GM12878 (cell line): ENCODE data around the gene GGT6. TPM values are rescaled to one million over a fixed set of nuclear protein-coding genes. Genes with fewer than 3 reads are reported as not detected.

Experiments used
- ATAC-seq: fragments of 200-7000 bp; cut with Tn5 transposase; 3 replicates; pipeline ENCODE4 v1.9.1; 2020; ENCODE audit warnings: mild to moderate bottlenecking, moderate library complexity
- BruUV-seq: library from RNA; stranded (reverse); fragments of 400-500 nt; replicated peaks from 2 replicates; lab custom pipeline; 2021; lab: Mats Ljungman, UMichigan
- CTCF ChIA-PET: fragments of 300-600 bp; sonication (Branson Sonifier 250); formaldehyde crosslinking; extraction: SDS; loops from one replicate; lab custom pipeline; 2021; ENCODE audit warnings: inconsistent platforms; lab: Yijun Ruan, JAX
- POLR2A ChIA-PET: fragments of 350-600 bp; formaldehyde crosslinking; extraction: SDS; loops from one replicate; lab custom pipeline; 2021; ENCODE audit warnings: inconsistent platforms; lab: Charles Lee
- RAD21 ChIA-PET: fragments of 300-600 bp; sonication (Branson Sonifier 250); formaldehyde crosslinking; loops from one replicate; lab custom pipeline; 2023; ENCODE audit warnings: antibody characterized with exemption; ENCODE audit not compliant: unreplicated experiment; lab: Charles Lee
- SMC1A ChIA-PET: fragments of 300-600 bp; sonication (Branson Sonifier 250); formaldehyde crosslinking; loops from one replicate; lab custom pipeline; 2023; ENCODE audit not compliant: unreplicated experiment, uncharacterized antibody; lab: Charles Lee
- DNase-seq: peaks from one replicate; pipeline ENCODE4 v3.0.0-alpha.2; 2011; ENCODE audit warnings: low read depth, low spot score
- FAIRE-seq: peaks from 3 replicates; lab custom pipeline; 2011; peaks lifted over from hg19 to GRCh38; lab: Jason Lieb, UNC
- H2AFZ ChIP-seq: 2 replicates; pipeline ENCODE4 v1.6.0; 2011; ENCODE audit warnings: low read depth, low read length, control low read depth; ENCODE audit not compliant: control insufficient read depth
- H3K27ac ChIP-seq: 2 replicates; pipeline ENCODE4 v1.5.1; 2011; ENCODE audit warnings: control low read depth; ENCODE audit not compliant: control insufficient read depth, insufficient read depth
- H3K27me3 ChIP-seq, 2 experiments: replicated peaks in 1 of 2; 2 replicates each; pipeline versions ENCODE4 v1.6.0 to v1.6.1; 2011; ENCODE audit warnings: low read length in 1 of 2; ENCODE audit not compliant: control insufficient read depth in 2 of 2, insufficient read depth in 2 of 2
- H3K36me3 ChIP-seq, 2 experiments: 2 replicates each; pipeline ENCODE4 v1.5.1; 2011; ENCODE audit warnings: low read length in 1 of 2; ENCODE audit not compliant: control insufficient read depth in 2 of 2, insufficient read depth in 2 of 2
- H3K4me1 ChIP-seq: 2 replicates; pipeline ENCODE4 v1.6.1; 2011; ENCODE audit warnings: mild to moderate bottlenecking, low read length, moderate library complexity, mixed read lengths; ENCODE audit not compliant: control insufficient read depth, insufficient read depth
- H3K4me2 ChIP-seq: 2 replicates; pipeline ENCODE4 v1.6.0; 2011; ENCODE audit warnings: control low read depth; ENCODE audit not compliant: control insufficient read depth, insufficient read depth
- H3K4me3 ChIP-seq: fragments of 200-600 bp; sonication (generic); 2 replicates; pipeline ENCODE4 v1.5.1; 2016
- H3K79me2 ChIP-seq: 2 replicates; pipeline ENCODE4 v1.6.0; 2011; ENCODE audit warnings: low read length; ENCODE audit not compliant: control insufficient read depth, insufficient read depth
- H3K9ac ChIP-seq: 2 replicates; pipeline ENCODE4 v1.8.0; 2011; ENCODE audit warnings: low read length, control low read depth, mixed read lengths; ENCODE audit not compliant: control insufficient read depth, insufficient read depth
- H3K9me3 ChIP-seq: replicated peaks from 3 replicates; pipeline ENCODE4 v1.5.1; 2011; ENCODE audit warnings: mild to moderate bottlenecking, low read length; ENCODE audit not compliant: control insufficient read depth, insufficient read depth
- H4K20me1 ChIP-seq: 2 replicates; pipeline ENCODE4 v1.6.0; 2011; ENCODE audit not compliant: control insufficient read depth, insufficient read depth
- CEBPZ ChIP-seq: fragments of 150-350 bp; IDR thresholded peaks from 2 replicates; pipeline ENCODE4 v1.6.1; 2016; ENCODE audit warnings: low read depth, low read length
- EGR1 ChIP-seq, 2 experiments: IDR thresholded peaks; 1 replicate in 1 of 2; 2 replicates in 1 of 2; pipeline ENCODE4 v1.6.1; 2011 to 2012; ENCODE audit warnings: low read depth in 2 of 2, low read length in 2 of 2, borderline replicate concordance in 1 of 2, mild to moderate bottlenecking in 1 of 2, moderate library complexity in 1 of 2
- IRF4 ChIP-seq: IDR thresholded peaks from 2 replicates; pipeline ENCODE4 v1.6.1; 2011; ENCODE audit warnings: low read depth, low read length
- POU2F2 ChIP-seq: IDR thresholded peaks from 3 replicates; pipeline ENCODE4 v1.6.1; 2011; ENCODE audit warnings: low read depth, mild to moderate bottlenecking, low read length, borderline replicate concordance
- RELA ChIP-seq: fragments of 450-650 bp; IDR thresholded peaks from 2 replicates; pipeline ENCODE4 v1.8.0; 2014; ENCODE audit warnings: borderline replicate concordance; ENCODE audit not compliant: partially characterized antibody
- ZNF687 ChIP-seq: fragments of 450-650 bp; IDR thresholded peaks from 2 replicates; pipeline ENCODE4 v1.6.1; 2017; ENCODE audit warnings: mild to moderate bottlenecking, moderate library complexity
- WGBS: methylation state at CpG from one replicate; pipeline ENCODE4 v1.1.6; 2016; ENCODE audit warnings: low lambda C conversion rate; ENCODE audit not compliant: insufficient replicate concordance, insufficient coverage; ENCODE audit errors: missing lambda C conversion rate; 5-methylcytosine and 5-hydroxymethylcytosine counted together
- in situ Hi-C: fragments of 300-500 bp; cut with MboI; formaldehyde crosslinking; loops from 9 replicates; pipeline ENCODE4 v1.14.3; 2018; ENCODE audit warnings: mixed read lengths
- intact Hi-C: fragments of 100-400 bp; cut with micrococcal nuclease; formaldehyde crosslinking; loops from one replicate; pipeline ENCODE4 v1.14.2; 2022; ENCODE audit not compliant: unreplicated experiment
- polyA plus RNA-seq, 11 experiments: library from polyadenylated mRNA; depleted of rRNA in 4 of 11; unstranded in 6 of 11; stranded (reverse) in 5 of 11; fragments of >200 nt; fragmentation: Nextera tagmentation in 4 of 11; fragmentation: Illumina TruSeq in 1 of 11; extraction: Ambion mirVana in 4 of 11; extraction: Trizol in 1 of 11; gene quantifications; 1 replicate in 1 of 11; 2 replicates in 10 of 11; pipeline versions ENCODE4 v1.2.1 to v1.2.3, GENCODE V29; 2011 to 2016; ENCODE audit warnings: inconsistent platforms in 2 of 11, missing spikeins in 2 of 11, low read depth in 1 of 11
- total RNA-seq, 4 experiments: library from RNA; depleted of rRNA in 3 of 4; stranded (reverse); fragments of >200 nt in 3 of 4; fragmentation: Illumina TruSeq in 1 of 4; extraction: Trizol in 1 of 4; gene quantifications; 2 replicates each; pipeline versions ENCODE4 v1.2.1 to v1.2.3, GENCODE V29; 2013 to 2021

GGT6 gene
- total and polyA plus RNA-seq, 10 of the 15 experiments (the other 5 are each of a cell fraction or from before 2014, with no cell fraction given): 0.01 to 0.26 (median 0.13) TPM; not detected in 5

GRCh38 chr17:4576161-4576558 lies 15.8 kb upstream of the GGT6 start:
- Histone ChIP-seq H3K36me3 (no peaks in the 10 kb centered on the region), H3K9me3 (no peaks in the 10 kb centered on the region), H3K27ac (no peak overlapping the region), H3K4me3 (no peak overlapping the region), H2AFZ (no peak overlapping the region), H3K27me3 (no peaks in the 10 kb centered on the region; a peak in 1 of 4 replicates), H3K4me2 (no peak overlapping the region), H3K9ac (no peak overlapping the region), H3K79me2 (no peaks in the 10 kb centered on the region), H4K20me1 (no peaks in the 10 kb centered on the region), H3K4me1 (peaks cover 6% of the 10 kb centered on the region; the same call in 1 of the 2 replicates)
- TF ChIP-seq IRF4 (no peak), ZNF687 (no peak), RELA (no peak), POU2F2 (no peak), EGR1 (IDR thresholded peaks at IDR 0.05; ENCODE audit: borderline replicate concordance in 1 of 2, low read depth in 2 of 2, low read length in 2 of 2) (no peak), CEBPZ (no peak)
- RAD21 ChIA-PET: no interaction called here
- BruUV-seq: no TSS peak
- CTCF ChIA-PET: interaction anchor here (1.6 kb wide), 1 partner anchor 11 kb away, joined by 4 read pairs; no protein-coding TSS in a partner anchor
- WGBS: 36% methylated on average over 6 of the region's 6 CpGs
- DNase-seq: no peak
- POLR2A ChIA-PET: no interaction called here
- SMC1A ChIA-PET: no interaction called here
- in situ Hi-C loops (no loop called here), intact Hi-C loops (no loop called here)
- no peak for FAIRE-seq
- ATAC-seq: no peak
